Measurements from ENCODE around the gene FGD1. TPM values are rescaled to one million over a fixed set of nuclear protein-coding genes. Genes with fewer than 3 reads are reported as not detected.

Gene FGD1
- total and polyA plus RNA-seq, 2 of the 13 experiments (the other 11 are each of a cell fraction or from before 2014, with no cell fraction given), result 0.36 to 0.62 TPM

DNA sequence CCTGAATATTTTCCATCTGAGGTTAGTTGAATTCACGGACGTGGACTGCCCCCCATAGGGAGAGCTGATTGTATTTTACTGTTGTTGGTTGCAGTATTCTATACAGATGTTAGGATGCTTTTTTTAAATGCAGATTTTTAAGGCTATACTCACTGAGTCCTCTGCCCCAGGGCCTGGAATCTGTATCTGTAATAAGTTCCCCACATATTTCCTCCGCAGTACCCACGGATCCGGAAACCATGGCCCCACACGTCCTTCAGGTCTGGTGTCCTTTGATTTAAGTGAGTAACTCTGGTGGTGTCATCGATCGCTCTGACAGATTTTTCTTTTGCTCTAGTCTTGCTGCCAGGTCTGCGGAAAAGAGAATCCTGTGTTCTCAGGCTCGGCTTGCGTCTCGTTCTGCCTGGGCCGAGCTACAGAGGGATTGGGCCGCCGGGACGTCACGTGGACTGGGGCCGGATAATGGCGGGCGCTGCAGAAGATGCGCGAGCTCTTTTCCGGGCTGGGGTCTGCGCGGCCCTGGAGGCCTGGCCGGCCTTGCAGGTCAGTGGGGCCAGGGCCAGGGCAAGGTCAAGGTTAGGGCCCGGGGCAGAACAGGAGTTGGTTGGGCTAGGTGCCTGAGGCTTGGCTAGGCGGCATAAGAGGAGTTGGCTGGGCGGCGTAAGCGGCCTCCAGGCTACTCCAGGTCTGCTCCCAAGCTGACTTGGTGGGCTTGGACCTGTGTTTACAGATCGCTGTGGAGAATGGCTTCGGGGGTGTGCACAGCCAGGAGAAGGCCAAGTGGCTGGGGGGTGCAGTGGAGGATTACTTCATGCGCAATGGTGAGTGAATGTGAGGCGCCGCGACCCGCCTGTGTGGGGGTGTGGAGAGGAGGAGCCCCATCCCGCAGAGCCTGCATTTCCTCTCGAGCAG, 55.8 kb downstream of the FGD1 start, which contains the start of gene TSR2 (continued):
- TF ChIP-seq MAFG (CRISPR knock-in tag; IDR thresholded peaks at IDR 0.05), result no peak
- TF ChIP-seq ZNF496 (CRISPR knock-in tag; IDR thresholded peaks at IDR 0.05; ENCODE audit: insufficient replicate concordance), result no peak
- no peak for TF ChIP-seq FIP1L1 (IDR thresholded peaks at IDR 0.05; ENCODE audit: borderline replicate concordance, insufficient read depth, low read depth, low read length)
- TF ChIP-seq ZNF766 (CRISPR knock-in tag; IDR thresholded peaks at IDR 0.05; ENCODE audit: borderline replicate concordance), result no peak
- no peak for TF ChIP-seq THYN1 (CRISPR knock-in tag; IDR thresholded peaks at IDR 0.05; ENCODE audit: borderline replicate concordance, low read depth)
- TF ChIP-seq, protein P1, sequence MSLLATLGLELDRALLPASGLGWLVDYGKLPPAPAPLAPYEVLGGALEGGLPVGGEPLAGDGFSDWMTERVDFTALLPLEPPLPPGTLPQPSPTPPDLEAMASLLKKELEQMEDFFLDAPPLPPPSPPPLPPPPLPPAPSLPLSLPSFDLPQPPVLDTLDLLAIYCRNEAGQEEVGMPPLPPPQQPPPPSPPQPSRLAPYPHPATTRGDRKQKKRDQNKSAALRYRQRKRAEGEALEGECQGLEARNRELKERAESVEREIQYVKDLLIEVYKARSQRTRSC (CRISPR knock-in tag; IDR thresholded peaks at IDR 0.05; ENCODE audit: low read depth), result no peak
- no peak for TF ChIP-seq HNF4A (CRISPR knock-in tag; IDR thresholded peaks at IDR 0.05)
- no peak for TF ChIP-seq HMG20B (CRISPR knock-in tag; conservative IDR thresholded peaks at IDR 0.05)
- TF ChIP-seq RNF2 (conservative IDR thresholded peaks at IDR 0.05; ENCODE audit: low read depth), result no peak
- TF ChIP-seq ZNF605 (CRISPR knock-in tag; IDR thresholded peaks at IDR 0.05), result no peak
- peak; percentile 58 for TF ChIP-seq SALL1 (CRISPR knock-in tag; IDR thresholded peaks at IDR 0.05)
- no peak for TF ChIP-seq GLI4 (CRISPR knock-in tag; IDR thresholded peaks at IDR 0.05; ENCODE audit: borderline replicate concordance)
- no peak for TF ChIP-seq ZEB1 (IDR thresholded peaks at IDR 0.05; ENCODE audit: insufficient replicate concordance, low read depth)
- TF ChIP-seq, protein P2, sequence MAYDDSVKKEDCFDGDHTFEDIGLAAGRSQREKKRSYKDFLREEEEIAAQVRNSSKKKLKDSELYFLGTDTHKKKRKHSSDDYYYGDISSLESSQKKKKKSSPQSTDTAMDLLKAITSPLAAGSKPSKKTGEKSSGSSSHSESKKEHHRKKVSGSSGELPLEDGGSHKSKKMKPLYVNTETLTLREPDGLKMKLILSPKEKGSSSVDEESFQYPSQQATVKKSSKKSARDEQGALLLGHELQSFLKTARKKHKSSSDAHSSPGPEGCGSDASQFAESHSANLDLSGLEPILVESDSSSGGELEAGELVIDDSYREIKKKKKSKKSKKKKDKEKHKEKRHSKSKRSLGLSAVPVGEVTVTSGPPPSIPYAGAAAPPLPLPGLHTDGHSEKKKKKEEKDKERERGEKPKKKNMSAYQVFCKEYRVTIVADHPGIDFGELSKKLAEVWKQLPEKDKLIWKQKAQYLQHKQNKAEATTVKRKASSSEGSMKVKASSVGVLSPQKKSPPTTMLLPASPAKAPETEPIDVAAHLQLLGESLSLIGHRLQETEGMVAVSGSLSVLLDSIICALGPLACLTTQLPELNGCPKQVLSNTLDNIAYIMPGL (CRISPR knock-in tag; IDR thresholded peaks at IDR 0.05; ENCODE audit: borderline replicate concordance in 1 of 2, low read depth in 1 of 2), result peak; percentile 36 to 39; a peak in 1 of 4 replicates
- TF ChIP-seq, protein P3, sequence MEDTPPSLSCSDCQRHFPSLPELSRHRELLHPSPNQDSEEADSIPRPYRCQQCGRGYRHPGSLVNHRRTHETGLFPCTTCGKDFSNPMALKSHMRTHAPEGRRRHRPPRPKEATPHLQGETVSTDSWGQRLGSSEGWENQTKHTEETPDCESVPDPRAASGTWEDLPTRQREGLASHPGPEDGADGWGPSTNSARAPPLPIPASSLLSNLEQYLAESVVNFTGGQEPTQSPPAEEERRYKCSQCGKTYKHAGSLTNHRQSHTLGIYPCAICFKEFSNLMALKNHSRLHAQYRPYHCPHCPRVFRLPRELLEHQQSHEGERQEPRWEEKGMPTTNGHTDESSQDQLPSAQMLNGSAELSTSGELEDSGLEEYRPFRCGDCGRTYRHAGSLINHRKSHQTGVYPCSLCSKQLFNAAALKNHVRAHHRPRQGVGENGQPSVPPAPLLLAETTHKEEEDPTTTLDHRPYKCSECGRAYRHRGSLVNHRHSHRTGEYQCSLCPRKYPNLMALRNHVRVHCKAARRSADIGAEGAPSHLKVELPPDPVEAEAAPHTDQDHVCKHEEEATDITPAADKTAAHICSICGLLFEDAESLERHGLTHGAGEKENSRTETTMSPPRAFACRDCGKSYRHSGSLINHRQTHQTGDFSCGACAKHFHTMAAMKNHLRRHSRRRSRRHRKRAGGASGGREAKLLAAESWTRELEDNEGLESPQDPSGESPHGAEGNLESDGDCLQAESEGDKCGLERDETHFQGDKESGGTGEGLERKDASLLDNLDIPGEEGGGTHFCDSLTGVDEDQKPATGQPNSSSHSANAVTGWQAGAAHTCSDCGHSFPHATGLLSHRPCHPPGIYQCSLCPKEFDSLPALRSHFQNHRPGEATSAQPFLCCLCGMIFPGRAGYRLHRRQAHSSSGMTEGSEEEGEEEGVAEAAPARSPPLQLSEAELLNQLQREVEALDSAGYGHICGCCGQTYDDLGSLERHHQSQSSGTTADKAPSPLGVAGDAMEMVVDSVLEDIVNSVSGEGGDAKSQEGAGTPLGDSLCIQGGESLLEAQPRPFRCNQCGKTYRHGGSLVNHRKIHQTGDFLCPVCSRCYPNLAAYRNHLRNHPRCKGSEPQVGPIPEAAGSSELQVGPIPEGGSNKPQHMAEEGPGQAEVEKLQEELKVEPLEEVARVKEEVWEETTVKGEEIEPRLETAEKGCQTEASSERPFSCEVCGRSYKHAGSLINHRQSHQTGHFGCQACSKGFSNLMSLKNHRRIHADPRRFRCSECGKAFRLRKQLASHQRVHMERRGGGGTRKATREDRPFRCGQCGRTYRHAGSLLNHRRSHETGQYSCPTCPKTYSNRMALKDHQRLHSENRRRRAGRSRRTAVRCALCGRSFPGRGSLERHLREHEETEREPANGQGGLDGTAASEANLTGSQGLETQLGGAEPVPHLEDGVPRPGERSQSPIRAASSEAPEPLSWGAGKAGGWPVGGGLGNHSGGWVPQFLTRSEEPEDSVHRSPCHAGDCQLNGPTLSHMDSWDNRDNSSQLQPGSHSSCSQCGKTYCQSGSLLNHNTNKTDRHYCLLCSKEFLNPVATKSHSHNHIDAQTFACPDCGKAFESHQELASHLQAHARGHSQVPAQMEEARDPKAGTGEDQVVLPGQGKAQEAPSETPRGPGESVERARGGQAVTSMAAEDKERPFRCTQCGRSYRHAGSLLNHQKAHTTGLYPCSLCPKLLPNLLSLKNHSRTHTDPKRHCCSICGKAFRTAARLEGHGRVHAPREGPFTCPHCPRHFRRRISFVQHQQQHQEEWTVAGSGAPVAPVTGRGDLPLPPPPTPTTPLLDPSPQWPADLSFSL (CRISPR knock-in tag; IDR thresholded peaks at IDR 0.05), result no peak
- TF ChIP-seq, protein P4, sequence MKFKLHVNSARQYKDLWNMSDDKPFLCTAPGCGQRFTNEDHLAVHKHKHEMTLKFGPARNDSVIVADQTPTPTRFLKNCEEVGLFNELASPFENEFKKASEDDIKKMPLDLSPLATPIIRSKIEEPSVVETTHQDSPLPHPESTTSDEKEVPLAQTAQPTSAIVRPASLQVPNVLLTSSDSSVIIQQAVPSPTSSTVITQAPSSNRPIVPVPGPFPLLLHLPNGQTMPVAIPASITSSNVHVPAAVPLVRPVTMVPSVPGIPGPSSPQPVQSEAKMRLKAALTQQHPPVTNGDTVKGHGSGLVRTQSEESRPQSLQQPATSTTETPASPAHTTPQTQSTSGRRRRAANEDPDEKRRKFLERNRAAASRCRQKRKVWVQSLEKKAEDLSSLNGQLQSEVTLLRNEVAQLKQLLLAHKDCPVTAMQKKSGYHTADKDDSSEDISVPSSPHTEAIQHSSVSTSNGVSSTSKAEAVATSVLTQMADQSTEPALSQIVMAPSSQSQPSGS (CRISPR knock-in tag; IDR thresholded peaks at IDR 0.05), result no peak
- no peak for TF ChIP-seq HOXA7 (CRISPR knock-in tag; IDR thresholded peaks at IDR 0.05)
- TF ChIP-seq TOE1 (CRISPR knock-in tag; IDR thresholded peaks at IDR 0.05), result no peak

All from HepG2 (cell line).